ENCODE data around the gene FILIP1L.
"Not testable (repeated sequence)": the region's sequence is repeated elsewhere in the genome, so short reads cannot be mapped to it uniquely, and the experiment has no call there.

Gene FILIP1L

GRCh38 chr3:100057716-100058575, 56.4 kb downstream of the FILIP1L start:
- peak in 1 of 2 experiments; percentile 9 for TF ChIP-seq CTCF (IDR thresholded peaks at IDR 0.05)
- intact Hi-C loops (cut with DNase I; ENCODE audit: low total_unique reads): loop anchor here (10.0 kb wide), 1 partner anchor 213 kb away; no protein-coding TSS in a partner anchor
- H3K4me3 ChIP-seq: no peak overlapping the region
- H3K27me3 ChIP-seq: no peaks in the 10 kb centered on the region
- H3K36me3 ChIP-seq: no peaks in the 10 kb centered on the region
- peaks cover 0 to 47% (median 15%) of the 10 kb centered on the region in 4 donors for H3K4me1 ChIP-seq
- no peak for DNase-seq
- H3K27ac ChIP-seq: peak overlapping the region; percentile 14 to 28
- no peaks in the 10 kb centered on the region for H3K9me3 ChIP-seq

- no peaks in the 10 kb centered on the region for H3K27me3 ChIP-seq
- intact Hi-C loops (cut with DNase I; ENCODE audit: low total_unique reads): loop anchor here (10.0 kb wide), 1 partner anchor 209 kb away; no protein-coding TSS in a partner anchor
- no peaks in the 10 kb centered on the region for H3K36me3 ChIP-seq
- no peak for TF ChIP-seq CTCF (IDR thresholded peaks at IDR 0.05)
- H3K9me3 ChIP-seq: no peaks in the 10 kb centered on the region
- no peak for DNase-seq
- H3K4me3 ChIP-seq: no peak overlapping the region
- peaks cover 0 to 31% (median 6%) of the 10 kb centered on the region in 4 donors for H3K4me1 ChIP-seq
- H3K27ac ChIP-seq: no peak overlapping the region
Measured at GRCh38 chr3:100053951-100054620, 60.2 kb downstream of the FILIP1L start.

GRCh38 chr3:100051513-100051912, 62.8 kb downstream of the FILIP1L start:
- intact Hi-C loops (cut with DNase I; ENCODE audit: low total_unique reads): loop anchor here (10.0 kb wide), 1 partner anchor 207 kb away; no protein-coding TSS in a partner anchor
- H3K36me3 ChIP-seq, H3K9me3 ChIP-seq, H3K27ac ChIP-seq, H3K27me3 ChIP-seq, DNase-seq, H3K4me3 ChIP-seq: not testable (repeated sequence)
- peaks cover 0 to 39% (median 15%) of the 10 kb centered on the region in 4 donors for H3K4me1 ChIP-seq

GRCh38 chr3:100048248-100048647, 66.1 kb downstream of the FILIP1L start:
- Histone ChIP-seq H3K9me3 (no peaks in the 10 kb centered on the region), H3K4me1 (peaks cover 0 to 50% (median 19%) of the 10 kb centered on the region in 4 donors), H3K36me3 (no peaks in the 10 kb centered on the region), H3K27me3 (no peaks in the 10 kb centered on the region), H3K27ac (peak overlapping the region; percentile 58), H3K4me3 (no peak overlapping the region)
- intact Hi-C loops (cut with DNase I; ENCODE audit: low total_unique reads): no loop called here
- TF ChIP-seq CTCF (IDR thresholded peaks at IDR 0.05): no peak
- no peak for DNase-seq

GRCh38 chr3:100047455-100048141, 66.7 kb downstream of the FILIP1L start:
- peak overlapping the region; percentile 58 for H3K27ac ChIP-seq
- intact Hi-C loops (cut with DNase I; ENCODE audit: low total_unique reads): no loop called here
- H3K4me1 ChIP-seq: peaks cover 0 to 56% (median 24%) of the 10 kb centered on the region in 4 donors
- TF ChIP-seq CTCF (IDR thresholded peaks at IDR 0.05): no peak
- no peaks in the 10 kb centered on the region for H3K9me3 ChIP-seq
- DNase-seq: no peak
- H3K36me3 ChIP-seq: no peaks in the 10 kb centered on the region
- no peaks in the 10 kb centered on the region for H3K27me3 ChIP-seq
- no peak overlapping the region for H3K4me3 ChIP-seq
